Epithelial cell of prostate (primary cell): ENCODE data around the gene PPP1R13B.
A peak's percentile ranks its signal among the peaks of the same experiment; 100 is the strongest.
"Not testable (repeated sequence)": the region's sequence is repeated elsewhere in the genome, so short reads cannot be mapped to it uniquely, and the experiment has no call there.

Experiments
- DNase-seq: peaks from one replicate; pipeline ENCODE4 v3.0.0-alpha.2; 2011; ENCODE audit warnings: low read depth, low spot score
- H3K27ac ChIP-seq: fragments of 450-650 bp; 2 replicates; pipeline ENCODE4 v1.5.1; 2017; ENCODE audit warnings: mild to moderate bottlenecking

PPP1R13B gene

DNA sequence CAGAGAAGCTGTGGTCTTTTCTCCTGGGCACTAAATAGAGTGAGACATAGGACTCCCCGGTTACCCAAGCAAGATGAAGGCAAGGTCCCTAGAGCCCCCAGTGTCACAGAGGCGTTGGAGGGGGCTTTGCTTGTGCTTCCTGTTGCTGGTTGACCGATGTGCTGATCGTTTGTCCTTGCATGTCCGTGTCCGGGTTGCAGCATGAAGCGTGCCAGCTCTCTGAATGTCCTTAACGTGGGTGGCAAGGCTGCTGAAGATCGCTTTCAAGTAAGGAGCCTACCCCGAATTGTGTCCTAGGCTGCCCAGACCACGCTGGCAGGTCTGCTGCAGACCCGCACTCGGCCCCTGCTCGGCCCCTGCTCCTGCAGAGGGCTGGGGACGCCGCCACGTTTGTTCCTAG lies 155.2 kb downstream of the PPP1R13B start:
- H3K27ac ChIP-seq = peak overlapping the region; percentile 63
- no peak for DNase-seq

DNA sequence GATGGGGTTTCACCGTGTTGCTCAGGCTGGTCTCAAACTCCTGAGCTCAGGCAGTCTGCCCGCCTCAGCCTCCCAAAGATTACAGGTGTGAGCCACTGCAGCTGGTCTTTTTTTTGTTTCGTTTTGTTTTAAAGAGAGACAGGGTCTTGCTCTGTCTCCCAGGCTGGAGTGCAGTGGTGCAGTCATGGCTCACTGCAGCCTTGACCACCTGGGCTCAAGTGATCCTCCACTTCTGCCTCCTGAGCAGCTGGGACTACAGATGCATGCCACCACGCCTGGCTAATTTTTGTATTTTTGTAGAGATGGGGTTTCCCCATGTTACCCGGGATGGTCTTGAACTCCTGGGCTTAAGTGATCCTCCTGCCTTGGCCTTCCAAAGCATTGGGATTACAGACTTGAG lies 155.7 kb downstream of the PPP1R13B start:
- not testable (repeated sequence) for H3K27ac ChIP-seq, DNase-seq

DNA sequence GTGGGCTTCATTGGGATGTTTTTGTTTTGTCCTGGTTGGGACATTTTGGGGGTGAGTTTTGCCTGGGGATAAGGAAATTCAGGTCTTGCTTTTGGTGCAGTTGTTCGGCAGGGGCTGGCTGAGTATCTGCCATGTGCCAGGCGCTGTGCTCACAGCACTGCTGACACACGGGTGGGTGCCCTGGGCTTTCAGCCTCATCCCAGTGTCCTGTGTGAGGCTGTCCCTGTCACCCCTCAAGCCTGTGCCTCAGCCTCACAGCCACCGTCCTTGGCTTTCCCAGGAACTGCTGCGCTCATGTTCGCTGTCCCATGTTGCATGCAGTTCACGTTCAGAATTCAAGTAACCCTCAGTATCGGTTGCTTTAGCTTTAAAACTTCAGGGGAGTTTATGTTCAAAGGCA lies 157.0 kb downstream of the PPP1R13B start:
- no peak overlapping the region for H3K27ac ChIP-seq
- DNase-seq = no peak

DNA sequence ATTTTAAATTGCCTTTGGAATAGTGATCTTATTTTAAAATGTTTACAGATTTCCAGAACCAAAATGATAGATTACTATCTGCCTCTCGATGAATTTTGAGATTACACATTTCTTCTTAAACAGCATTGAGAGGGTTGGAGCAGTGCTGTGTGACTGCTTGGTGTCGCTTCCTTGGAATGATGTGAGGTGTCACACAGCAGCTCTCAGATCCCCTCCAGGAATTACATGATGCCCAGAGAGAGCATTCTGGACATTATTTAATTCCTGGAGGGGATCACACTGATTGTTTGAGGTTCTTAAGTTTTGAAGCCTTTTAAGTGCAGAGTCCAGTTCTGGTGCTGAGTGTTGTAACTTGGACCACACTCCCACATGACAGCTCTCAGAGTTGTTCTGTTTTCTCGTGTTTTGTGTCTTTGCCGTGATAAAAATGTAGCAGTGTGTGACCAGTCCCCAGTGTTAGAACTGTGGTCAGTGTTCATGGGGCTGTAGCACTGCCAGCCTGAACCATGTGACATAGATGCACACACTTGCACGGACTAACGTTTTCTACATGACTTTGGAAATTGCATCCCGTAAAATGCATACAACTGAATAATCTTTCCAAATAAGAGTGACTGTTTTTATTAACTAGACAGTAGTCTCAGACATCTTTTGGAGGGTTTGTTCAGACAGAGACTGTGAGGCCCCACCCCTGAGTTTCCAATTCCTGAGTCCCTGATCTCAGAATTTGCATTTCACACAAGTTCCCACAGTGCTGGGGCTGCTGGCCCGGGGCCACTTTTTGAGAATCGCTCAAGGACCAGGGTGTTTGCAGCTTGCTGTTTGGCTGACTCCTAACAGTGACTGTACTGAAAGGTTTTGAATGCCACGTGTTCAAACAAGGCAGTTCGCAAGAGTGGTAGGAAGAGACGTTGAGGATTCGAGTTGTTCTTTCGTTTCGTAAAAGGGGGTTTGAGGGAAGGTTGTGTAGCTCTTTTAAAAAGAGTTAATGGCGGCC lies 158.2 kb downstream of the PPP1R13B start:
- DNase-seq = no peak
- peak overlapping the region; percentile 12 for H3K27ac ChIP-seq

DNA sequence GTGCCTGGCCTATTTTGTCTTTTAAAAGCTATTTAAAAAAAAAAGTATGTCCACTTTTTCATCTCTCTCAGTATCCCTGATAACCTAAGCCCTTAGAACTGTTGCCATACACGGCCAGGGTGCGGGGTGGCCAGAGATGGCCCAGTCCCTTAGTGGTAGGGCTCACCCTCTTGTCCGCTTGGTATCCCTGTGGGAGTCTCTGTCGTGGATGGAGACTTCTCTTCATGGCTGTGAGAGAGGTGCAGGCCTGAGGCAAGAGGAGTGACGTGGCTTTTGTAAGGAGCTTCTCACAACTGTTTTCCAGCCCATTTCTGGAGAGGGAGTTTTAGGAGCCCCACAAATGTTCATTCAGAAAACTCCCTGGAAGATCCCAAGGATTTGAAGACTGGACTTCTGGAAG lies 158.9 kb downstream of the PPP1R13B start:
- peak overlapping the region; percentile 12 for H3K27ac ChIP-seq
- no peak for DNase-seq

DNA sequence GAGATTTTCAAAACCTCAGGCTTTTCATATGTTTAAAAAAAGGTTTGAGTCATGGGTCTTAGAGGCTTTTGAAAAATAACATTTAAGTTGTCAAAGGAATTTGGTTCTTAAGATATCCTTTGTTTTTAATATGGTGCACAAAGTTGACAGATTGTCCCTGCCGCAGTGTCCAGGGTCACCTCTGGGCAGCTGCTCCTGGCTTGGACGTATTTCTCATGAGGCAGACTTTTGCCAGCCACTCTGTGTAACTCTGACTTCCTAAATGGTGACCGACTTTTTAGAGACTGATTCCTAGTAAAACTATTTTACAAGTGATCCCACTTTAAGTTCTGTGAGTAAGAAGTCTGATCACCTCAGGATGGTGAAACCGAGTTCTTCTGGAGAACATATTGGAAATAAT lies 159.7 kb downstream of the PPP1R13B start:
- DNase-seq = no peak
- no peak overlapping the region for H3K27ac ChIP-seq

DNA sequence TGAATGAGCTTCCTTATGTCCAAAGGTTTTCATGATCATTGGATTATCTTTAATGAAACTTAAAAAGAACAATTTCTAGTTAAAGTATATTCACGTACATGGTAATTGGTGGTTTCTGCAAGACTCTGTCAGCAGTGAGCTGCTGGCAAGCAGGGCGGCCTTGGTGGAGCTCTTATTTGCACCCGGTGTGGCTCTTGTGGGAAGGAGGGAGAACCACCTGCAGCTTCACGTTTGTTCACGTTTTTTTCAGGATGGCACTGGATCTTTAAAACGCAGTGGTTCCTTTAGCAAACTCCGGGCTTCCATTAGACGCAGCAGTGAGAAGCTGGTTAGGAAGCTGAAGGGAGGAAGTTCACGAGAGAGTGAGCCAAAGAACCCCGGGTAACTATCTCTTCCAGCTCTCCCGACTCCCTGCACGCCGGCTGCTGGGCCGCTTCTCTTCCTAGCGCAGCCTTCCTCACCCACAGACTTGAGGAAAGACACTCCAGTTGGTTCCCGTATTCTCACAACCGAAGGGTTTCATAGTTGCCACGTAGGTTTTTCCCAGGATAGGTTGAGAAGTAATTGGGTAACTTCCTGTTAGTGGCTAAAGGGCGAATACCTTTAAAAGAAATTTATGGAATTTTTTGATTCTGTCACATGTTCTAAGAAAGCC lies 160.4 kb downstream of the PPP1R13B start:
- no peak overlapping the region for H3K27ac ChIP-seq
- no peak for DNase-seq

DNA sequence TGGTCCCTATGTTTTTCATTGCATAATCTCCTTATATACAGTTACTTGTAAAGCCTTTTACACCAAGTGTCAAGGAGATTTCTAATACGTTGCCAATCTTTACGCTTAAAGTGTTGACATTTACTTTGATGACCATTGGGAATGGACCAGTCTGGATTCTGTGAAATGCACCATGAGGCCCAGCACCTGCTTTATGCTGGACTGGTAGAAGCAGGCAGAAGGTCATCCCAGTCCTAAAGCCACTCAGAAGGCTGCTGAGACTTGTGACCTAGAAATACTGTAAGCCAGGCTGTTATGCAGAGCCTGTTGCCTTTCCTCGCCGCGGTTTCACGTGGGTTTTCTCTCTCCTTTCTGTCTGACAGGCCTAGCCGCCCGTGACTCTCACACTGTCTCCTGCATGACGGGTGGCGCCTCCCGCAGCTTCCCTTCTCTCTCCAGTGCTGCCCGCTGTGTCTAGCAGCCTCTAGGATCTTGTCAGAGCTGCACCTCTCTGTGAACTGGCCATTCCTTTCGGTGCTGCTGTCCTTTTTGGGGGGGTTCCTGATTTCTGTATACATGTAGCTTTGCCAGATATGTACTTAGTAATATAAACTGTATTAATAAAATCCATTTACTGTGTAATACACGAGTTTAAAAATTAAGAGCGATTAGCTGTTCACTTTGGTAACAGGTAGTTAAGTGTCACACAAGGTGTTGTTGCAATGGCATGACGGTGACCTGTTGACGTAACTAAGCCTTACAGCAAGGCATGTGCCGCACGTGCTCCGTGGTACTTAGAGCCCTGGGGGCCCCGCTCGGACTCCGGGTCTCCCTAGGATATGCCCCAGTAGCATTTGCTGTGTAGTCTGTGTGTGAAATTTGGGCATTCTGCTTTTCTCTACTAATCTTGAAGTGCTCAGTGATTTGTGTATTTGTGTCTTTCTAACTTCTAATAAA lies 161.8 kb downstream of the PPP1R13B start:
- no peak for DNase-seq
- H3K27ac ChIP-seq = no peak overlapping the region

DNA sequence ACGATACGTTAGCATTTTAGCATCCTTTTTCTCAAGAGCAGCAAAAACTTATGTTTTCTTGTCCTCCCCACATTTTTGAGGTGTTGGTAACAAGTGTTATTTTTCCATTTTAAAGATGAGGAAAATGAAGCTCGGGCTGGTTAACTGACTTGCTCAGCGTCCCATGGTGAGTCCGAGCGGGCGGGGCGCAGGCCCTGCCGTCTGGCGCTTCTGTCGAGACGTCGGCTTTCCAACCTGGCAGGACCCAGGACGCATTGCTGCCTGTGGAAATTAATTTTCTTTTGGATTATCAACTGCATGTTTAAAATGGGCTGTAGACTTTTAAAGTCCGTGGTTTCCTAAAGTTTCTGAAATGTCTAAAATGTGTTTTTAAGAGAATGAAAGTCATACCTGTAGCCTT lies 162.5 kb downstream of the PPP1R13B start:
- no peak for DNase-seq
- H3K27ac ChIP-seq = no peak overlapping the region

DNA sequence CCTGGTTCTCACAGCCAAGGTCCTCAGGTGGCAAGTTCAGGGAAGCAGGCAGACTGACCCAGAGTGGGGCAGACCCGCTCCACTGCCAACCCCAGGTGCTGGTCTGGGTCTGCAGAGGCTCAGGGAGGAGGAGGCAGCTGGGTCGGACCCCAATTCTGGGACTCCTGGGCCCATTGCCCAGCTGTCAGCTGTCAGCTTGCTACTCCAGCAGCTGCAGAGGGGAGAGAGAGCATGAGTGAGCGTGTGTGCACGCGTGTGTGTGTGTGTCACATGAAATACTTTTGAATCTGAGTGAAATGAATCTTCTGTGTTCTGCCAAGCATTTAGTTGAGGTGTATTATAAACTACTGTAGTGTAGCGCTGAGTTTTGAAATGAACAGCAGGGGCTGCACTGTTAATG lies 162.9 kb downstream of the PPP1R13B start:
- no peak for DNase-seq
- H3K27ac ChIP-seq = no peak overlapping the region
